ENCODE measurements around the gene MC1R.
"Not testable (repeated sequence)": the region's sequence is repeated elsewhere in the genome, so short reads cannot be mapped to it uniquely, and the experiment has no call there.

The MC1R gene

DNA sequence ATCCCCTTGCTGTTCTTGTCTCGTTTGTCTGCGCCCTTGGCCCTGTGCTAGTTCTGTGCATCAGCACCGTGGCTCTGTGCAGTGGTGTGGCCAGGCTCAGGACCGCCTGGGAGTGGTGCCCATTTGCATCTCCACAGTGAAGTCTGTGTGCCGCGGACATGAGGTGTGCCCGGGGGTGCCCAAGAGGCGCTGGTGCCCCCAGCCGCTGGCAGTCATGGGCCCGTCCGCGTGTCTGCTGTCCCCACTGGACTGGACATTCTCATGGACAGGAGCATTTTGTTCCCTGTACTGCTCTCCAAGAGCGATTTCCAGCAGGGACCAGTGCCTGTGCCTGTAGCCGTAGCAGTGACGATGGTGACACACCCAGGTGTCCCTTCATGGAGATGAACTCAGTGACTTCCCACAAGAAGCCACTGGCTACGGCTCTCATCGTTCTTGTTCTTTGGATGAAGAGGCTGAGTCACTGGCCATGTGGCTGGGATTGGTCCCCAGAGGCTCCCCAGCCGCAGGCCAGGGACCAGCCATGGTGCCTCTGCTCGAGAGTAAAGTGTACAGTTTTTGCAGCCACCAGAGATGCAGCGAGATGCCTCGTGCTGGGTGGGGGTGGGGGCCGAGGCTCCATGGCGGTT is 13.0 kb upstream of the MC1R start:
- peaks cover 4% of the 10 kb centered on the region for H3K36me3 ChIP-seq (ENCODE audit: insufficient read depth, low read length)
- H3K9me3 ChIP-seq (ENCODE audit: control insufficient read depth, insufficient read depth, low read length) = no peaks in the 10 kb centered on the region
- no peaks in the 10 kb centered on the region; the same call in 1 of the 2 replicates for H3K4me1 ChIP-seq (ENCODE audit: insufficient read depth, low read length)
- no peak overlapping the region for H3K9ac ChIP-seq (ENCODE audit: low read depth, low read length)

DNA sequence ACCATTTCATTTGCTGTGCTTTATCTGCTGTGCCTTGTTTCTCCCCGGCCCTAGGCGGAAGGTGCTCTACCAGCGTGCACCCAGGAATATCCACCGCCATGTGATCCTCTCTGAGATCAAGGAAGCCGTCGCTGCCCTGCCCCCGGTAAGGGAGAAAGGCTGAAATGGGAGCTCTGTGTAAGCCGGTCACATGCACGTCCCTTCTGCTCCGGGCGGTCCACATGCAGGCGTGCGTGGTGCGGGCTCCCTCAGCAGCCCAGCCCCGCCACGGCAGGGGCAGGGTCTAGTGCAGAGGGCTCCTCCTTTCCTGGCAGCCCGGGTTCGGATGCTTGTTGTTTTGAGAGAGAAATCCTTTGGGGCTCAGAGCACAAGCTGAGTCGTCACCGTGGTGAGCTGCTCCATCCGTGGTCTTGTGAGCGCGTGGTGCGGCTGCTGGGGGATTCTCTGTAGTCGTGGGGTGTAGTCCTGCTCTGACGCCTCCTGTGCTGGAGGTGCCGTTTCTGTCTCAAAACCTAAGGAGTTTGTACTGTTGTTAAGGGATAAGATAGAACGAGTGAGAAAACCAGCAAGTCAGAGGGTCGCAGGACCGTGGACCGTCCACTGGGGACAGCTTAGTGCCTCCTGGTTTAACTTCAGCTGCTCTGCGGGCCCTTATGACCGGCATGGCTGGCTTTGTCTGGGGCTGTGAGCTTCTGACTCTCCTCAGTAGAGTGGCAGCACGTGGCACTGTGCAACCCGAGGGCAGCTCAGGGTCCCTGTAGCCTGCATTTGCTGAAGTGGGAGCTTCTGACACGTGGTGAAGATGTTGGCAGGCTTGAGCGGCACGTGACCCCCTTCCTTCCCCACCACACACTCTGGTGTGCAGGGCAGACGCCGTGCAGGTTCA is 12.3 kb upstream of the MC1R start:
- no peaks in the 10 kb centered on the region for H3K9me3 ChIP-seq (ENCODE audit: control insufficient read depth, insufficient read depth, low read length)
- H3K4me1 ChIP-seq (ENCODE audit: insufficient read depth, low read length) = no peaks in the 10 kb centered on the region; the same call in 1 of the 2 replicates
- no peak overlapping the region for H3K9ac ChIP-seq (ENCODE audit: low read depth, low read length)
- peaks cover 4% of the 10 kb centered on the region for H3K36me3 ChIP-seq (ENCODE audit: insufficient read depth, low read length)

DNA sequence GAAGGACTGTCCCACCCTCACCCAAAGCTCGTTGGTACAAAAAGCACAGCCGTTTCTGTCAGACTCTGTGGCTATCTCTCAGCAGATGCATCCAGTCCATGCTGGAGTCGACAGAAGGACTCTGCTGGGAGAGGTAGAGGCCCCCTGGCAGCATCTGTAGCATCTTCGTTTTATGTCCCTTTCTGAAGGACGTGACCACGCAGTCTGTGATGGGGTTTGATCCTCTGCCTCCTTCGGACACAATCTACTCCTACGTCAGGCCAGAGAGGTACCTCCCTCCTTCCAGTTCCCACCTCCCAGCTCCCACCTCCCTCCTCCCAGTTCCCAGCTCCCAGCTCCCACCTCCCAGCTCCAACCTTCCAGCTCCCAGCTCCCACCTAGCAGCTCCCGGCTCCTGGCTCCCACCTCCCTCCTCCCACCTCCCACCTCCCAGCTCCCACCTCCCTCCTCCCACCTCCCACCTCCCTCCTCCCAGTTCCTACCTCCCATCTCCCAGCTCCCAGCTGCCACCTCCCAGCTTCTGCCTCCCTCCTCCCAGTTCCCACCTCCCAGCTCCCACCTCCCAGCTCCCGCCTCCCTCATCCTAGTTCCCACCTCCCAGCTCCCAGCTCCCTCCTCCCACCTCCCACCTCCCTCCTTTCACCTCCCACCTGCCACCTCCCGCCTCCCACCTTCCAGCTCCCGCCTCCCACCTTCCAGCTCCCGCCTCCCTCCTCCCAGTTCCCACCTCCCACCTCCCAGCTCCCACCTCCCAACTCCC is 11.4 kb upstream of the MC1R start:
- H3K36me3 ChIP-seq (ENCODE audit: insufficient read depth, low read length) = peaks cover 4% of the 10 kb centered on the region
- H3K9me3 ChIP-seq (ENCODE audit: control insufficient read depth, insufficient read depth, low read length) = no peaks in the 10 kb centered on the region
- no peaks in the 10 kb centered on the region; the same call in 1 of the 2 replicates for H3K4me1 ChIP-seq (ENCODE audit: insufficient read depth, low read length)
- H3K9ac ChIP-seq (ENCODE audit: low read depth, low read length) = no peak overlapping the region

DNA sequence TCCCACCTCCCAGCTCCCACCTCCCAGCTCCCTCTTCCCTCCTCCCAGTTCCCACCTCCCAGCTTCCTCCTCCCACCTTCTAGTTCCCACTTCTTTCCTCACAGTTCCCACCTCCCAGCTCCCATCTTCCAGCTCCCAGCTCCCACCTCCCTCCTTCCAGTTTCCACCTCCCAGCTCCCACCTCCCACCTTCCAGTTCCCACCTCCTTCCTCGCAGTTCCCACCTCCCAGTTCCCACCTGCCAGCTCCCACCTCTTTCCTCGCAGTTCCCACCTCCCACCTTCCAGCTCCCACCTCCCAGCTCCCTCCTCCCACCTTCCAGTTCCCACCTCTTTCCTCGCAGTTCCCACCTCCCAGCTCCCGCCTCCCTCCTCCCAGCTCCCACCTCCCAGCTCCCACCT is 10.4 kb upstream of the MC1R start:
- Histone ChIP-seq H3K9ac (ENCODE audit: low read depth, low read length) (no peak overlapping the region), H3K9me3 (ENCODE audit: control insufficient read depth, insufficient read depth, low read length) (no peaks in the 10 kb centered on the region), H3K4me1 (ENCODE audit: insufficient read depth, low read length) (no peaks in the 10 kb centered on the region; the same call in 1 of the 2 replicates), H3K36me3 (ENCODE audit: insufficient read depth, low read length) (peaks cover 4% of the 10 kb centered on the region)

DNA sequence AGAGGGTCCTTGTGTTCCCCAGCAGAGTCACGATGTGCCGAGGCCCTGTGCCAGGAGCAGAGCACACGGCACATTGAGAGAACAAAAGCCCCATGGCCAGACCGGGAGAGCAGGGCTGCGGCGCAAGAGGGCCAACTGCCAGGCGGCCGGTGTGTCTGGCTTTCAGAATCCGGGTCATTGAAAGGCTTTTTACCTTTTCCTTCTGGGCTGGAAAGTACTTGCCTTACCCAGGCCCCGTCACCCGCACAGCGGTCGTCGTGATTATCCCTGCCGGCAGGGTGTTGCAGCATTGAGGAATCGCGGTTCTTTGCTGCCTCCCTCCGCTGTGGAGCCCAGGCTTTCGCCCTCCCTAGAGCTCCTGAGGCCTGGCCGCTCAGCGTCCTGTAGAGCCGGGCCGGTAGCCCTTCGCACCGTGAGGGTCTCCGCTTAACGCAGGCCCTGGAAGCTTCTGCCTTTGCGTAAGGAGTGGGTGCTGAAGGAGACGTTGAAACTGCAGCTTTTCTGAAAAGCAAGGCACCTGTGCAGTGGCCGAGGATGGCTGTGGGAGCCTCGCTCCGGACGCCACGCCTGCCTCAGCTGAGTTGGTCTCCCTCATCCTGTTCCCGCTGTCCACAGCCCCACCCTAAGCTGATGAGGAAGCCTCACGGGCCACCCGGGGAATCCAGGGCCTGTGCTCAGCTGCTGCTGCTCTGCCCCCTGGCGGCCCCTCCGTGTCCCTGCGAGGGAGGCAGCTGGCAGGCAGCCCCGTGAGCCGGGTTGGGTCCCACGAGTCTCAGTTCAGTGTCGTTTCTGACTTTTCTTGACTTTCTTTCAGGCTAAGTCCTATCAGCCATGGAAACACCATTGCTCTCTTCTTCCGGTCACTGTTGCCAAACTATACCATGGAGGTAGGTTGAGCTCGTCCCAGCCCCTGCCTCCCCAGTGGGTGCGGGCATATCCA is 8.6 kb upstream of the MC1R start:
- Histone ChIP-seq H3K4me1 (ENCODE audit: insufficient read depth, low read length) (no peaks in the 10 kb centered on the region; the same call in 1 of the 2 replicates), H3K9me3 (ENCODE audit: control insufficient read depth, insufficient read depth, low read length) (no peaks in the 10 kb centered on the region), H3K36me3 (ENCODE audit: insufficient read depth, low read length) (peaks cover 4% of the 10 kb centered on the region), H3K9ac (ENCODE audit: low read depth, low read length) (no peak overlapping the region)

DNA sequence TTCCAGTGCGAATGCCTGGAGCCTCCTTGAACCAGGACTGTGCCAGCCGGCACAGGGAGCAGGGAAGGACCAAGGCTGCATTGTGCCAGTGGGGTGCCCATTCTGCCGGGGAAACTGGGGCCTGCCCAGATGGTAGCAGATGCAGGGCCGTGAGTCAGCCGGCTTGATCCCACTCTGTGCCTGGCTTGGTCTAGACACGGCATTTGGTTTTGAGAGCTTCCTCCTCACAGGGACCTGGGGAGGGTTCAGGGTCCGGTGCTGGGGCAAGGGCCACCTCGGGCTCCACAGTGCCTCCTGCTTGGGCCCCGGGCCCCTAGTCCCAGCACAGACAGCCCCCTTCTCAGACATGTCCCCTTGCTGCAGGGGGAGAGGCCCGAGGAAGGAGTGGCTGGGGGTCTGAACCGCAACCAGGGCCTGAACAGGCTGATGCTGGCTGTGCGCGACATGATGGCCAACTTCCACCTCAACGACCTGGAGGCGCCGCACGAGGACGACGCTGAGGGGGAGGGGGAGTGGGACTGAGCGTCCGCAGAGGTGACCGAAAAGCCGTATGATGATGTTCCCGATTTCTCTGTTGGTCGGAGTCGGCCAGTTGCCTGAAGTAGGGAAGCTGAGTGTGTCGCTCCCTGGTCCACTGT is 7.8 kb upstream of the MC1R start:
- Histone ChIP-seq H3K9me3 (ENCODE audit: control insufficient read depth, insufficient read depth, low read length) (no peaks in the 10 kb centered on the region), H3K9ac (ENCODE audit: low read depth, low read length) (no peak overlapping the region), H3K4me1 (ENCODE audit: insufficient read depth, low read length) (no peaks in the 10 kb centered on the region; the same call in 1 of the 2 replicates), H3K36me3 (ENCODE audit: insufficient read depth, low read length) (peaks cover 4% of the 10 kb centered on the region)

DNA sequence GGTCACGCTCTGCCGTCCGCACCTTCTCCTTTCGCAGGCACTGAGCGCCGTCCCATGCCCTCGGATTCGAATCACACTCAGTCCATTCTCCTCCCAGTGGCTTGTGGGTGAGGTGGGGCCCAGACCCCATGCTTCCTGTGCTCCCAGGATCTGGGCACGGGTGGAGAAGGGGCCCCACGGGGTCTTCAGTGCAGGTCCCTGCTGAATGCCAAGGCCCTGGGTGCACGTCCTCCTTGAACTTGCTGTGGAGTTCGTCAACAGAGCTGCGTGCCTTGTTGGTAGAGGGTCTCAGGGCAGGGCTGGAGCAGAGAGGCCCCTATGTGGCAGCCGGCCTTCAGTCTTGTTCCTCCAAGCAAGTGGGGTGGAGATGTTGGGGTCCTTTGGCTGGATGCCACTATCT is 7.3 kb upstream of the MC1R start:
- H3K9ac ChIP-seq (ENCODE audit: low read depth, low read length) = no peak overlapping the region
- no peaks in the 10 kb centered on the region for H3K9me3 ChIP-seq (ENCODE audit: control insufficient read depth, insufficient read depth, low read length)
- peaks cover 4% of the 10 kb centered on the region for H3K36me3 ChIP-seq (ENCODE audit: insufficient read depth, low read length)
- no peaks in the 10 kb centered on the region; the same call in 1 of the 2 replicates for H3K4me1 ChIP-seq (ENCODE audit: insufficient read depth, low read length)

DNA sequence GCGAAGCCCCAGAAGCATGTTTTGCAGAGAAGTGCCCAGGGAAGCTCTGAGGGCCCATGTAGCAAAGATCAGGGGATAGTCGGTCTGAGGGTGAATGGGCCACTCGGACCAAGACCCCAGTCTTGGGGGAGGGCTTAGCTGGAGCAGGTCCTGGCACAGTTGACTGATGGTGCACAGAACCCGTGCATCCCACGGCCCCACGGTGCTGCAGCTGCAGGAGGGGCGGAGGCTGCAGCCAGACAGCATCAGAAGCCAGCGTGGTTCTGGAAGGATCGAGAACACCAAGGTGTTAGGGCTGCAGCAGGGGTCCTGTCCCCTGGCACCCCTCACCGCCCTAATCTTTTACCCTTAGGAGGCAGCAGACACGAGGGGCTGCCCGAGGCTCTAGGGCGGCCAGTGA is 6.5 kb upstream of the MC1R start:
- Histone ChIP-seq H3K4me1 (ENCODE audit: insufficient read depth, low read length) (no peaks in the 10 kb centered on the region; the same call in 1 of the 2 replicates), H3K9ac (ENCODE audit: low read depth, low read length) (no peak overlapping the region), H3K36me3 (ENCODE audit: insufficient read depth, low read length) (no peaks in the 10 kb centered on the region; the same call in 1 of the 2 replicates), H3K9me3 (ENCODE audit: control insufficient read depth, insufficient read depth, low read length) (no peaks in the 10 kb centered on the region)

DNA sequence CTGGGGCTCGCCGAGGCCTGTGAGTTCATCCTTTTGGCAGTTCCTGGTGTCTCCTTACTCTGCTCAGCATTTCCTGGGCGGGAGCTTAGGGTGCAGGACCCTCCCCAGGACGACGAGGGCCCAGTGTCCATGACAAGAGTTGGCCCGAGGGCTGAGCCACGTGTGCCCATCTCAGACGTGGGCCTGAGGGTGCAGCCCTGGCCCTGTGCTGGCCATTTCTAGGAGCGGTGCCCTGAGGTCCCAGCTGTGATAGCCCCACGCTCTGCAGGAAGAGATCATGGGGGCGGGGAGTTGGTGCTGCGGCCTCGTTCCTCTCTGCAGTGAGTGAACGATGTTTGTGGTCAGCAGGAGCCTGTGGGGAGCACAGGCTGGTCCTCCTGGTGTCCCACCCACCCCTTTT is 6.0 kb upstream of the MC1R start:
- no peaks in the 10 kb centered on the region for H3K9me3 ChIP-seq (ENCODE audit: control insufficient read depth, insufficient read depth, low read length)
- H3K36me3 ChIP-seq (ENCODE audit: insufficient read depth, low read length) = no peaks in the 10 kb centered on the region; the same call in 1 of the 2 replicates
- no peak overlapping the region for H3K9ac ChIP-seq (ENCODE audit: low read depth, low read length)
- no peaks in the 10 kb centered on the region; the same call in 1 of the 2 replicates for H3K4me1 ChIP-seq (ENCODE audit: insufficient read depth, low read length)

DNA sequence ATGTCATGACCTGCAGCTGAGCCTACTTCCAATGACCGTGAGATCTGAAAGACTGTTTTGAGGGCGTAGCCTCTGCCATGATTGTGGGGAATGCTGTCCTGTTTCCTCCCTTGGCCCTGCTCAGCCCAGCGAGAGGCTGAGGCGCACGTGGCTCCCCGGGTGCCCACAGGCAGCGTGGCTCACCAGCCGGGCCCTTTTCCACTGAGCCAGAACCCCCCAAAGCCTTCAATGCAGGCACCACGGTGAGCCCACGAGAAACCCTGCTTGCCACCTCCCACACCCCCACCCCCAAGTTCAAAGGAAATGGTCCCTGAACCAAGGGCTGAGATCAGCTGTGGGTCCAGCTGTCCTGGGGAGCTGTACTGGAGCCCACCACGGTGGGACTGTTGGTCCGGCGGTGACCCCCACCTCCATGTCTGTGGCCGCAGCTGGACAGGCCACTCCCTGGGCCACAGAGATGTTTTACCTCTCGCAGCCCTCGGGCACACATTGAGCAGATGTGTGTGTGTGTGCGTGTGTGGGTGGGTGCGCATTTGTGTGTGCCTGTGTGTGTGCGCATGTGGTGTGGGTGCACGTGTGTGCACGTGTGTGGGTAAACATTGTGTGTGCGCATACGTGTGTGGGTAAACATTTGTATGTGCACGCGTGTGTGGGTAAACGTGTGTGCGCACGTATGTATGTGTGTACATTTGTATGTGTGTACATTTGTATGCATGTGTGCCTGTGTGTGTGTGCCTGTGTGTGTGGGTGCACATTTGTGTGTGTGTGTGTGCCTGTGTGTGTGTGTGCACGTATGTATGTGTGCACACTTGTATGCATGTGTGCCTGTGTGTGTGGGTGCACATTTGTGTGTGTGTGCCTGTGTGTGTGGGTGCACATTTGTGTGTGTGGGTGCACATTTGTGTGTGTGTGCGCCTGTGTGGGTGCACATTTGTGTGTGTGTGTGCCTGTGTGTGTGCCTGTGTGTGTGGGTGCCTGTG is 5.0 kb upstream of the MC1R start:
- H3K9ac ChIP-seq (ENCODE audit: low read depth, low read length) = no peak overlapping the region
- H3K36me3 ChIP-seq (ENCODE audit: insufficient read depth, low read length) = no peaks in the 10 kb centered on the region; the same call in 1 of the 2 replicates
- H3K9me3 ChIP-seq (ENCODE audit: control insufficient read depth, insufficient read depth, low read length) = no peaks in the 10 kb centered on the region
- no peaks in the 10 kb centered on the region; the same call in 1 of the 2 replicates for H3K4me1 ChIP-seq (ENCODE audit: insufficient read depth, low read length)

DNA sequence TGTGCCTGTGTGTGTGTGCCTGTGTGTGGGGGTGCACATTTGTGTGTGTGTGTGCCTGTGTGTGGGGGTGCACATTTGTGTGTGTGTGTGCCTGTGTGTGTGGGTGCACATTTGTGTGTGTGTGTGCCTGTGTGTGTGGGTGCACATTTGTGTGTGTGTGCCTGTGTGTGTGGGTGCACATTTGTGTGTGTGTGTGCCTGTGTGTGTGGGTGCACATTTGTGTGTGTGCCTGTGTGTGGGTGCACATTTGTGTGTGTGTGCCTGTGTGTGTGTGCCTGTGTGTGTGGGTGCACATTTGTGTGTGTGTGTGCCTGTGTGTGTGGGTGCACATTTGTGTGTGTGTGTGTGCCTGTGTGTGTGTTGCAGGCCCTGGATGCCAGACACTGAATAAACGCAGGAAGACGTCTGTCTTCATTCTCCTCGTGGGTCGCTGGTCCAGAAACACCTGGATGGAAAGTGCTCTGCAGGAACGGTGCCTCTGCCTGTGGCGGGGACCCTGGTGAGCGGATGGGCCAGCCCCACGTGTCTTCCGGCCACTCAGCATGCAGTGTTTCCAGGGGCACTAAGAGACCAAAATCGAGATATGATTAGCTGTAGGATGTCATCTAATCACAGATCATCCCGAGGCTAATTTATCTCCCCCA is 3.9 kb upstream of the MC1R start:
- not testable (repeated sequence) for H3K9ac ChIP-seq (ENCODE audit: low read depth, low read length); H3K4me1 ChIP-seq (ENCODE audit: insufficient read depth, low read length); H3K9me3 ChIP-seq (ENCODE audit: control insufficient read depth, insufficient read depth, low read length); H3K36me3 ChIP-seq (ENCODE audit: insufficient read depth, low read length)
